Kidney (tissue), 14 donors: ENCODE data around the gene COP1. TPM values are rescaled to one million over a fixed set of nuclear protein-coding genes. Genes with fewer than 3 reads are reported as not detected.
"Not testable (repeated sequence)": the region's sequence is repeated elsewhere in the genome, so short reads cannot be mapped to it uniquely, and the experiment has no call there.

Experiments
- DNase-seq, 5 donors: peaks; one replicate each; pipeline ENCODE4 v3.0.0-alpha.2; 2013 to 2020
- FAIRE-seq: peaks from 2 replicates; lab custom pipeline; 2012; peaks lifted over from hg19 to GRCh38; lab: Jason Lieb, UNC
- H3K27ac ChIP-seq, 2 donors: one replicate each; pipeline ENCODE4 v1.7.0; 2013; ENCODE audit warnings: low read depth in 2 of 2, low read length in 2 of 2, inconsistent platforms in 1 of 2
- H3K27me3 ChIP-seq: one replicate; pipeline ENCODE4 v1.7.1; 2013; ENCODE audit warnings: low read length, inconsistent platforms; ENCODE audit not compliant: control insufficient read depth, insufficient read depth
- H3K36me3 ChIP-seq, 3 donors: one replicate each; pipeline versions ENCODE4 v1.7.0 to v1.7.1; 2013; ENCODE audit warnings: low read length in 3 of 3, control low read depth in 1 of 3, inconsistent platforms in 1 of 3; ENCODE audit not compliant: insufficient read depth in 3 of 3, control insufficient read depth in 2 of 3
- H3K4me1 ChIP-seq, 3 donors: one replicate each; pipeline versions ENCODE4 v1.7.0 to v1.7.1; 2013; ENCODE audit warnings: low read length in 3 of 3, inconsistent platforms in 1 of 3, low read depth in 1 of 3; ENCODE audit not compliant: control insufficient read depth in 2 of 3, insufficient read depth in 2 of 3
- H3K4me3 ChIP-seq, 3 donors: one replicate each; pipeline versions ENCODE4 v1.7.0 to v1.8.1; 2013; ENCODE audit warnings: low read length in 3 of 3, control low read depth in 1 of 3, inconsistent platforms in 1 of 3
- H3K9ac ChIP-seq, 3 donors: one replicate each; pipeline versions ENCODE4 v1.7.0 to v1.7.1; 2013; ENCODE audit warnings: low read length in 3 of 3, control low read depth in 1 of 3, inconsistent platforms in 1 of 3
- H3K9me3 ChIP-seq, 3 donors: one replicate each; pipeline versions ENCODE4 v1.7.0 to v1.7.1; 2013; ENCODE audit warnings: low read length in 3 of 3, control low read depth in 1 of 3, inconsistent platforms in 1 of 3; ENCODE audit not compliant: control insufficient read depth in 2 of 3, insufficient read depth in 1 of 3
- intact Hi-C: fragments of 100-400 bp; cut with DNase I; formaldehyde crosslinking; loops from one replicate; pipeline ENCODE4 v1.11.1; 2022
- polyA plus RNA-seq: library from polyadenylated mRNA; stranded (reverse); fragments of 350-450 nt; fragmentation: Illumina TruSeq; extraction: RNeasy Lipid Tissue Mini Kit (QIAGEN cat#74804); gene quantifications from one replicate; pipeline ENCODE4 v1.2.3, GENCODE V29; 2014; ENCODE audit warnings: low read depth, low replicate concordance; ENCODE audit not compliant: insufficient read depth
- total RNA-seq: library from RNA; stranded (reverse); fragmentation: NEBNext Ultra II Directional; extraction: Animal tissue kit (Norgen Biotek cat#: 25700); gene quantifications from one replicate; pipeline ENCODE4 v1.2.1, GENCODE V29; 2021
- TF ChIP-seq, protein P1 (sequence below): IDR thresholded peaks from 3 replicates; pipeline ENCODE4 v1.5.1; 2012; ENCODE audit warnings: mild to moderate bottlenecking, moderate library complexity, borderline replicate concordance; ENCODE audit not compliant: insufficient read depth; ENCODE audit errors: extremely low read depth
- donor health status: control.
- donor health status: control.
- donor health status: control.
- donor health status: control.
- donor health status: control.
- donor health status: DM: yes; HTN: yes; CAD: no.
- donor health status: Normal renal cell carcinoma (clear cell type).

COP1 gene
- total and polyA plus RNA-seq, 2 donors from 2014 or later = 38.3 to 40.2 TPM

DNA sequence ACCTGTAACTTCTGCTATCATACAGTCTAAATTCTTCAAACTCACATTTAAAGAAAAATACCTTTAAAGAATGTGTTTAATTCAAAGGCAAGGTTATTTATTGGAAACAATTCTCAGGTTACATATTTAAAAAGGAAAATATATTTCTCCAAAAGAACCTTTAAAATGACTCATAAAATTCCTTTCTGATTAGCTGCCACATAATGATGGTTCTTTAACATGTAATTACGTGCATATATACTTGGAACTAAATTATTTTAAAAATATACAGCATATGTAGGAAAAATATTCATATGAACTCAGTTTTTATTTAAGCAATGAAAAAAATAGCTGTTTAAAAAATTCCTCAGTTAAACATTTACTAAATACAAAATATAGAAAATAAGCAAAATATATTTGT lies 173.6 kb downstream of the COP1 start:
- Histone ChIP-seq H3K4me1 (no peaks in the 10 kb centered on the region), H3K27ac (no peak overlapping the region), H3K9ac (no peak overlapping the region), H3K4me3 (no peak overlapping the region), H3K27me3 (no peaks in the 10 kb centered on the region), H3K36me3 (peaks cover 0 to 9% (median 0%) of the 10 kb centered on the region in 3 donors), H3K9me3 (no peaks in the 10 kb centered on the region)
- DNase-seq (no peak), FAIRE-seq (peak; percentile 84)
- TF ChIP-seq, protein P1, sequence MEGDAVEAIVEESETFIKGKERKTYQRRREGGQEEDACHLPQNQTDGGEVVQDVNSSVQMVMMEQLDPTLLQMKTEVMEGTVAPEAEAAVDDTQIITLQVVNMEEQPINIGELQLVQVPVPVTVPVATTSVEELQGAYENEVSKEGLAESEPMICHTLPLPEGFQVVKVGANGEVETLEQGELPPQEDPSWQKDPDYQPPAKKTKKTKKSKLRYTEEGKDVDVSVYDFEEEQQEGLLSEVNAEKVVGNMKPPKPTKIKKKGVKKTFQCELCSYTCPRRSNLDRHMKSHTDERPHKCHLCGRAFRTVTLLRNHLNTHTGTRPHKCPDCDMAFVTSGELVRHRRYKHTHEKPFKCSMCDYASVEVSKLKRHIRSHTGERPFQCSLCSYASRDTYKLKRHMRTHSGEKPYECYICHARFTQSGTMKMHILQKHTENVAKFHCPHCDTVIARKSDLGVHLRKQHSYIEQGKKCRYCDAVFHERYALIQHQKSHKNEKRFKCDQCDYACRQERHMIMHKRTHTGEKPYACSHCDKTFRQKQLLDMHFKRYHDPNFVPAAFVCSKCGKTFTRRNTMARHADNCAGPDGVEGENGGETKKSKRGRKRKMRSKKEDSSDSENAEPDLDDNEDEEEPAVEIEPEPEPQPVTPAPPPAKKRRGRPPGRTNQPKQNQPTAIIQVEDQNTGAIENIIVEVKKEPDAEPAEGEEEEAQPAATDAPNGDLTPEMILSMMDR = no peak
- intact Hi-C loops = no loop called here

DNA sequence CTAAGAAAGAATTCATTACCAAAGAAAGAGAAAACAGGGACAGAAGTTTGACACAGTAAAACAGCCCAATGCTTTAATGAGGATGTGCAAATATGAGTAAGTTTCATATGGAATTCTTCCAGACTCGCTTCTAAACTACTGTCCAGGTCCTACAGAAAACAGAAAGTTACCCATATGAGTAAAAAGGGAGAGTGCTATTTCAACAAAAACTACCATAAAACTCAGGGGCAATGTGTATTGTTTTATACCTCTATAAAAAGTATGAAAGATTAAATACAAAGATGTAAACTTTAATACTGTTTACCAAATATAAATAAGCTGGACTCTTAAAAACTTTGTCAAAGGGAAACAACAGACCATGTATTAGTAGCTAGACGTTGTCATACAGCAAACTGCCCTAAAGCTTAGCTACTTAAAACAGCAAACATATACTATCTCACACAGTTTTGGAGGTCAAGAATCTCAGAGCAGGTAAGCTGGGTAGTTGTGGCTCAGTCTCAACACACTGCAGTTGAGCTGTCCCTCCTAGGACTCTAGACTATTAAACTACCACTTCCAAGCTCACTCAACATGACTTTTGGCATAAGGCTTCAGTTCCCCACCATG lies 174.9 kb downstream of the COP1 start:
- TF ChIP-seq, protein P1 = no peak
- Histone ChIP-seq H3K36me3 (peaks cover 0 to 4% (median 0%) of the 10 kb centered on the region in 3 donors), H3K9ac (no peak overlapping the region), H3K4me3 (no peak overlapping the region), H3K27me3 (no peaks in the 10 kb centered on the region), H3K27ac (no peak overlapping the region), H3K4me1 (no peaks in the 10 kb centered on the region), H3K9me3 (no peaks in the 10 kb centered on the region)
- no peak for DNase-seq
- no peak for FAIRE-seq
- intact Hi-C loops = no loop called here

DNA sequence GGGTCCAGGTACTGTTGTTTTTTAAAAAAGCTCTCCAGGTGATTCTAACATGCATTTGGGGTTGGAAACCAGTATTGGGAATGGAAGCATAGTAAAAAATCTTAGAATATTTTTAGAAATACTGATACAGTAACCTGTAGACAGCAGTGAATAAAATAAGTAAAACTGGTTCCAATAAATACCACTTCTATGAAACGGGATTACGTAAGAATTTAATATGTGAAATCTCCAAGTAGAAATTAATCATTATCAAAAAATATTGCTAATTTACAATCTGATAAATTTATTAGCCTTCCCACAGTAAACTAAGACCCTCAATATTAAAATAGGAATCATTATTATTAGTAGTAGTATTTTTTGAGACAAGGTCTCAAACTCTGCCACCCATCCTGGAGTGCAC lies 177.5 kb downstream of the COP1 start:
- H3K4me3 ChIP-seq = no peak overlapping the region
- TF ChIP-seq, protein P1 = no peak
- no peaks in the 10 kb centered on the region for H3K4me1 ChIP-seq
- H3K27me3 ChIP-seq = no peaks in the 10 kb centered on the region
- no peak overlapping the region for H3K9ac ChIP-seq
- FAIRE-seq (no peak), DNase-seq (no peak)
- H3K27ac ChIP-seq = no peak overlapping the region
- intact Hi-C loops = no loop called here
- H3K36me3 ChIP-seq = peaks cover 0 to 4% (median 0%) of the 10 kb centered on the region in 3 donors
- H3K9me3 ChIP-seq = no peaks in the 10 kb centered on the region

DNA sequence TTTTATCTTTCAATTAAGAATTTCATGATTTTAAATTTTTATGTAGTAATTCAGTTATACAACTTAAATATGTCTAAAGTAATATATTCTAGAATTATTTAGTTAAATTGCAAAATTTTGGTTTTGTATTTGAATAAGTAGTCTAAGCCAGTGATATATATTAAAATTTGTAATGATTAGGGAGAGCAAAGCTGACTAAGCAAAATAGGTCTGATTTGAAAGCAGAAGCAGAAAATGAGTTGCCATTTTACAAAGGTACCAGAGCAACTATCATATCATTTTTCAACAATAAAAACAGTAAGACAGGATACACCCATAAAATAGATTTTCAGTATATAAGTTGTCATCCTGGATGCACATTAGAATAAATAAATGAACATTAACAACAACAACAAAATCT lies 177.9 kb downstream of the COP1 start:
- H3K36me3 ChIP-seq = peaks cover 0 to 4% (median 0%) of the 10 kb centered on the region in 3 donors
- H3K4me1 ChIP-seq = no peaks in the 10 kb centered on the region
- no peaks in the 10 kb centered on the region for H3K27me3 ChIP-seq
- H3K9me3 ChIP-seq = no peaks in the 10 kb centered on the region
- intact Hi-C loops = no loop called here
- DNase-seq (no peak), FAIRE-seq (peak; percentile 39)
- TF ChIP-seq, protein P1 = no peak
- H3K27ac ChIP-seq = no peak overlapping the region
- no peak overlapping the region for H3K9ac ChIP-seq
- no peak overlapping the region for H3K4me3 ChIP-seq

DNA sequence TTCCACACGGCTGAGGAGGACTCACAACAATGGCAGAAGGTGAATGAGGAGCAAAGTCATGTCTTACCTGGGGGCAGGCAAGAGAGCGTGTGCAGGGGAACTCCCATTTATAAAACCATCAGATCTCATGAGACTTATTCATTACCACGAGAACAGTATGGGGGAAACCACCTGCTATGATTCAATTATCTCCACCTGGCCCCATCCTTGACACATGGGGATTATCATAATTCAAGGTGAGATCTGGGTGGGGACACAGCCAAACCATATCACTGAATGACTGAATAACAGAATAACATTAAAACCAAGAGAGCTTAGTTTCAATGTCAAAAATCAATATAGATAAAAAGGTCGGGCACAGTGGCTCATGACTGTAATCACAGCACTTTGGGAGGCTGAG lies 179.2 kb downstream of the COP1 start:
- not testable (repeated sequence) for FAIRE-seq

More for the DNA sequence above, 179.2 kb downstream of the COP1 start:
- intact Hi-C loops, H3K4me3 ChIP-seq, H3K36me3 ChIP-seq, H3K27ac ChIP-seq, H3K27me3 ChIP-seq, DNase-seq, H3K9ac ChIP-seq, H3K4me1 ChIP-seq, H3K9me3 ChIP-seq: not testable (repeated sequence)
